CMK (cell line): ENCODE results near the gene FHOD3.

Source experiments
- DNase-seq: peaks from one replicate; pipeline ENCODE4 v3.0.0-alpha.2; 2010; ENCODE audit warnings: low read depth

FHOD3 gene

GRCh38 chr18:36322734-36323133 is 25.2 kb downstream of the FHOD3 start:
- no peak for DNase-seq

DNA sequence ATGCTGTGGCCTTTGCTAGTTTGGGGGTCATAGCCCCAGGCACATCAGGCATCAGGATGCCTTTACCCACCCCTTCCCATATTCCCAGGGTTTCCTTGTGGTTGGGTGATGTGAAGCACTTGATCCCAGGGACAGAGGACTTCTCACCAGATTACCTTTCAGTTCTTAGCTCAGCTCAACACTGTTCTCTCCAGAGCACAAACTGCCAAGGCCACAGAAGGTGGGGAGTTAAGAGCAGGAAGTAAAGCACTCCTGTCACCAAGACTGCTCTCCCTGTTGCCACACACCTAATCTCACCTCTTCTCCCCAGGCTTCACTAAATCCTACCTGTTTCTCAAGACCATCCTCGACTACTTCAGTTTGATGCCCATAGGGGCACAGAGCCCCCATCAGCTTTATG is 25.9 kb downstream of the FHOD3 start:
- no peak for DNase-seq

GRCh38 chr18:36325846-36326245 is 28.3 kb downstream of the FHOD3 start:
- DNase-seq: no peak

GRCh38 chr18:36326771-36327170 is 29.3 kb downstream of the FHOD3 start:
- no peak for DNase-seq

GRCh38 chr18:36327352-36328316 is 30.1 kb downstream of the FHOD3 start:
- DNase-seq: no peak

- DNase-seq: no peak
Observed at GRCh38 chr18:36328385-36328858, 30.9 kb downstream of the FHOD3 start.

DNA sequence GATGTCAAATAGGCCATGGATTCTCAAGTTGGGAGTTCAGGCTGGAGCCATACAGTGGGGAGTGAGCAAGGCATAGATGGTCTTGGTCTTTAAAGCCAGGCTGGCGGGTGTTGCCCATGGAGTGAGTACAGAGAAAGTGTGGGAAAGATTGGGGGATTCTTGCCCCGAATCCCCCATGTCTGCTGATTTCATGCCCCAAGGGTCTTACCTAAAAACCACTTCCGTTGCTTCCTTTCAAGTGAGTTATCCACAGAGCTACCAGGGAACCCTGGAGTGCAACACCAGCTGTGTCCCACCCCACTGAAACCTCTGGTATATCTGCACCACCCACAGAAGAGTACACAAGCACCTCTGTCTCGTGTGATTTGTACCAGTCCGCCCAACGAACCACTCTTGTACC is 31.4 kb downstream of the FHOD3 start:
- DNase-seq: no peak

- DNase-seq: no peak
Observed at GRCh38 chr18:36329684-36330434, 32.3 kb downstream of the FHOD3 start.

DNA sequence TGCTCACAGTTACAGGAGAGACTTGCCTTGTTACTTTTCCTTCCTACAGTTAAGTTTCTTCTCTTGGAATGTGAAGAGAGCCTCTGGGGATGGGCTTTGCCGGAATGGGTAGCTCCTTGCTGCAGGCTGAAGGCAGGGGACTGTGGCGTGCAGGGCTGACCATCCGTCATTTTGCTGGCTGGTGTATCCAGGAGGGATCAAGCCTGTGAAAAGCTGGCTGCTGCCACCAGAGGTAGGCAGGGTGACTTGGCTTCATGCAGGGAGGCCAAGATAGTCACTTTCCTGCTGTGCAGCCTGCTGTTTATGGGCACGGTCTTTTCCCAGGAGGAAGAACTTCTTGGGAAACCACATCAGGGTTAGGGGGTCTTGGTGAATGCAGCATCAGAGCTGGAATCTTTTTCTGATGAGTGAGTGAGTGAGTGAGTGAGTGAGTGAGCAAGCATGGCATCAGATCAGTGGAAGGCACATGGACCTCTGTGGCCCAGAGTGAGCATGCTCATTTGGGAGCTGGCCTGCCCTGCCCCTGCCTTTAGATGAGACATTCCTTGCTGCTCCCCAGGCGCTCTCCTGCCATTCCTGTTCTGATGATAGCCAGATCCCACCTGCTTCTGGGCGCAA is 33.0 kb downstream of the FHOD3 start:
- DNase-seq: no peak

- DNase-seq: no peak
Observed at GRCh38 chr18:36331521-36331971, 34.0 kb downstream of the FHOD3 start.

DNA sequence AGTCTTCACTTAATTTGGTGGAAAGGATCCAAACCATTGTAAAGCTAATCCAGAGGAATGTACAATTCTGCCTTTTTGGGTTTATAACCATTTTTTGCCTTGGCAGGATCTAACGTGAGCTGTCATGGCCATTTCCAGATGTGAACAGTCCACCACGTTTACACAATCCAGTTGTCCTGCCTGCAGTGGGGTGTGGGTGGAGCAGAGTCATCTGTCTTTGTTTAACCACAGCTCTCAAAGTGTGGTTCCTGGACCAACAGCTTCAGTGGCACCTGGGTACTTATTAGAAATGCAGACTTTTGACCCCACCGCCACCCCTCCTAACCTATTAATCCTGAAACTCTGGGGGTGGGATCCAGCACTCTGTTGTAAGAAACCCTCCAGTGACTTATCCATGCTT is 35.9 kb downstream of the FHOD3 start:
- DNase-seq: no peak

- DNase-seq: no peak
Observed at GRCh38 chr18:36334798-36335197, 37.3 kb downstream of the FHOD3 start.

DNA sequence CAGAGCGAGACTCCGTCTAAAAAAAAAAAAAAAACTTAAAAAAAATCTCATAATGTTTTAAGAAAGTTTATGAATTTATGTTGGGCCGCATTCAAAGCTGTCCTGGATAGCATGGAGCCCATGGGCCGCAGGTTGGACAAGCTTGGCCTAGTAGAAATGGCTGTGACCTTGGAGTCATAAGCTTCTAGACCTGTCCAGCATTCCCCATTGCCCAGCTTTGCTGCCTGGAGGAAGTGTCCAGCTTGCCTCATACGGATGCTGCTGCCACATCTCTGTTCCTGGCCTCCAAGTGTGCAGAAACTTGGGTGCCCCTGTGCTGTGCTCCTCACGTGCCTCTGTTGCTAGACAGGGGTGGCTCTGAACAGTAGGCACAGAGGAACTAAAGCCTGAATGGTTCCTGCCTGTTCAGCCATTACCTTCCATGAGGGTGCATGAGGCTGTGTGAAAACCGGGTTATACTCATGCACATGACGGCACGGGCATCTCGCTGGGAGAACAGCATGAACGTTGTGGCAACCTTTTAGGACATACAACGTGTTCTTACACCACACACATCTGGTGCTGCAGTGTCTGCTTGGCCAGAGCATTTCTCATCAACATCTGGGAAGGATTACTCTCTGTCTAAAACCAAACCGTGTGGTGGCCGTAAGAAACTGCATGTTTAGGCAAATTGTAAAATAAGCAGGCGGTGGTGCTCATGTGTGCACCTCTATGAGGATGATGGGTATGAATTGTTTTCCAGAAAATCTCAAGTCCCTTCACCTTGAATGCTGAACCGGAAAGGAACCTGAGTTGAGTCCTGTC is 38.2 kb downstream of the FHOD3 start:
- no peak for DNase-seq

DNA sequence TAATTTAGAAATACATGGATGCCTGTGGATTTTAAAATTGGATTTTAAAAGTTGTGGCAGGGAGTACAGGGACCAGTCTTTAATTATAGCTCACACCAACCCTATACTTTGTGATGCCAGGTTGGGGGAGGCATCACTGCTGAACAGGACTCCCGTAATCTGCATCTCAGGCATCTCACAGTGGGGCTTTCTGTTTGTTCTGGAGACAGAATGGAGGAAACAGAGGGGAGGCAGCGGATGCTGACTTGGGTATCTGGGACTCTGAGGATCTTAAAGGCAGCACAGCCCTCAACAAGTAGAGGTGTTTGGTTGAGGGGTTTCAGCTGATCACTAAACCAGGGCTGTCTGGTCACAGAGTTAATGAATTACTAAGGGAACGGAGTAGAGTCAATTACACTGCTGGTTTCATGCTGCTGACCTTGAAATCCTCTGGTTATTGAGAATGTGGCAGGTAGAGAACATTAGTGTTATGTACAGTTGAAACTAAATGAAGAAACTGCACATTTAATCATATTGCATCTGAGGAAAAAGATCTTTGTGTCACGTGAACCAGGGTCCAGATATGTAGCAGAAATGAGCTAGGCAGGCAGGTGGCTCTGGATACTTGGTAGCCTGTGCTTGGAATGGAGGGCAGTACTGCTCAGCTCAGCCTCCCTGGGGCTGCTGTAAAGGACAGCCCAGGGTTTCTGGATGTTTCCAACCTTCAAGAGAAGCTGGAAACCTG is 40.3 kb downstream of the FHOD3 start:
- DNase-seq: no peak

- DNase-seq: no peak
Observed at GRCh38 chr18:36338403-36338933, 41.0 kb downstream of the FHOD3 start.

- DNase-seq: no peak
Observed at GRCh38 chr18:36340246-36340645, 42.7 kb downstream of the FHOD3 start.

GRCh38 chr18:36341944-36342343 is 44.4 kb downstream of the FHOD3 start:
- DNase-seq: no peak

DNA sequence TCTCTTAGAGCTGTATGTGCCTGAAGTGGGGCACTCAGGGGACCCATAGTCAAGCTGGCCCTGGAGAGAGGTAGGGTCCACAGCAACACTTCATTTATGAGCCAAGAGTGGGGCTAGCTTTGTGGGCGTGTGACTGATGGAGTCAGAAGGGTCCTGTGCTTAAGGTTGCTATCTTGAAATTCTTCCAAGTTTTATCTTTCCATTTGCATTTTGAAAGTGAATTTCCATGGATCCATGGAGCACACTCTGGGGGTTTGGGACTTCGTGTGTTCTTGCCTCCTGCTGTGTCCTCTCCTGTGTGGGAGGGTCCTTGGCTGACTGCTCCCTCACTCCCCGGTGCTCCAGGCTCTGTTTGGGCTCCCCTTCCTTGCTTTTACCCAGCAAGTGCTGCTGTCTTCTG is 50.8 kb downstream of the FHOD3 start:
- no peak for DNase-seq

DNA sequence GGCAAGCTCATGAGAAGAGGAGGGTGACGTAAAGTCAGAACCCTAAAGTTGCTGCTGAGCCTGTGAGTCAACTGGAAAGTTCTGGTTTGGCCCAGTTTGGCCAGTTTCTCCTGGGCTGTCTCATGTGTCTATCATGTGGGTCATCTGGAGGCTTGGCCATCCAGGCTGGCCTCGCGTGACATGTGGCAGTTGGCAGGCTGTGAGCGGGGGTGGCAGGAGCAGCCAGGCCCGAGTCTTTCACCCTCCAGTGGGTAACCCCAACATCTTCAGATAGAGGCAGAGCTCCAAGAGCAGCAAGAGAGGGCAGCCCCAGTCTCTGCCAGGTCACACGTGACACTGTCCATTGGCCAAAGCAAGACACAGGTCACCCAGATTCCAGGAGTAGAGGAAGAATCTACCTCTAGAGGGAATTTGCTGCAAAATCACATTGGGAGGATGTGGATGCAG is 51.5 kb downstream of the FHOD3 start:
- DNase-seq: no peak

GRCh38 chr18:36349552-36349951 is 52.0 kb downstream of the FHOD3 start:
- no peak for DNase-seq

- no peak for DNase-seq
Observed at GRCh38 chr18:36350251-36350651, 52.7 kb downstream of the FHOD3 start.
